Astrocyte (in vitro differentiated cells and primary cell): ENCODE measurements around the gene PPP1R16B. TPM values are rescaled to one million over a fixed set of nuclear protein-coding genes. Genes with fewer than 3 reads are reported as not detected.

Experiments
- DNase-seq: peaks from one replicate; pipeline ENCODE4 v3.0.0-alpha.2; 2010; ENCODE audit warnings: low read depth
- FAIRE-seq: peaks from 2 replicates; lab custom pipeline; 2011; peaks lifted over from hg19 to GRCh38; lab: Jason Lieb, UNC
- H2AFZ ChIP-seq: 2 replicates; pipeline ENCODE4 v1.6.0; 2012; ENCODE audit warnings: low read depth, low read length, inconsistent platforms
- H3K27ac ChIP-seq: 2 replicates; pipeline ENCODE4 v1.5.1; 2011; ENCODE audit warnings: low read depth, low read length, inconsistent platforms
- H3K27me3 ChIP-seq: 2 replicates; pipeline ENCODE4 v1.6.0; 2011; ENCODE audit warnings: low read length, inconsistent platforms; ENCODE audit not compliant: insufficient read depth
- H3K36me3 ChIP-seq: 2 replicates; pipeline ENCODE4 v1.5.1; 2011; ENCODE audit warnings: low read length, inconsistent platforms; ENCODE audit not compliant: insufficient read depth
- H3K4me1 ChIP-seq: 2 replicates; pipeline ENCODE4 v1.5.1; 2011; ENCODE audit warnings: low read length, inconsistent platforms; ENCODE audit not compliant: insufficient read depth
- H3K4me2 ChIP-seq: 2 replicates; pipeline ENCODE4 v1.6.0; 2012; ENCODE audit warnings: low read length, inconsistent platforms
- H3K4me3 ChIP-seq: 2 replicates; pipeline ENCODE4 v1.5.1; 2011; ENCODE audit warnings: low read depth, mild to moderate bottlenecking, low read length, inconsistent platforms; ENCODE audit not compliant: insufficient read depth
- H3K79me2 ChIP-seq: 2 replicates; pipeline ENCODE4 v1.6.0; 2012; ENCODE audit warnings: mild to moderate bottlenecking, low read length, inconsistent platforms; ENCODE audit not compliant: insufficient read depth
- H3K9ac ChIP-seq: 2 replicates; pipeline ENCODE4 v1.6.0; 2012; ENCODE audit warnings: mild to moderate bottlenecking, low read length, inconsistent platforms
- H3K9me3 ChIP-seq: 2 replicates; pipeline ENCODE4 v1.5.1; 2012; ENCODE audit warnings: low read depth, mild to moderate bottlenecking, low read length, inconsistent platforms; ENCODE audit not compliant: insufficient read depth
- H4K20me1 ChIP-seq: 2 replicates; pipeline ENCODE4 v1.6.0; 2012; ENCODE audit warnings: low read length, inconsistent platforms; ENCODE audit not compliant: insufficient read depth
- H3K27ac Mint-ChIP-seq: one replicate; pipeline ENCODE4 v1.8.0; 2021; ENCODE audit warnings: mild to moderate bottlenecking, mixed read lengths; ENCODE audit not compliant: unreplicated experiment
- H3K27me3 Mint-ChIP-seq: one replicate; pipeline ENCODE4 v1.8.0; 2021; ENCODE audit warnings: low read depth, mixed read lengths; ENCODE audit not compliant: unreplicated experiment
- H3K36me3 Mint-ChIP-seq: one replicate; pipeline ENCODE4 v1.8.0; 2021; ENCODE audit warnings: low read depth, mixed read lengths; ENCODE audit not compliant: unreplicated experiment
- H3K4me1 Mint-ChIP-seq: one replicate; pipeline ENCODE4 v1.8.0; 2021; ENCODE audit warnings: low read depth, mixed read lengths; ENCODE audit not compliant: unreplicated experiment
- H3K4me3 Mint-ChIP-seq: one replicate; pipeline ENCODE4 v1.8.0; 2021; ENCODE audit warnings: mild to moderate bottlenecking, moderate library complexity, mixed read lengths; ENCODE audit not compliant: unreplicated experiment
- H3K9me3 Mint-ChIP-seq: one replicate; pipeline ENCODE4 v1.8.0; 2021; ENCODE audit warnings: mild to moderate bottlenecking, mixed read lengths; ENCODE audit not compliant: unreplicated experiment
- CTCF ChIP-seq: IDR thresholded peaks from 2 replicates; pipeline ENCODE4 v1.5.1; 2011; ENCODE audit warnings: low read depth, mild to moderate bottlenecking, inconsistent platforms, low read length, moderate library complexity; ENCODE audit not compliant: insufficient read depth
- EZH2 ChIP-seq: IDR thresholded peaks from 2 replicates; pipeline ENCODE4 v1.6.1; 2012; ENCODE audit warnings: mild to moderate bottlenecking, low read length, inconsistent platforms; ENCODE audit not compliant: insufficient read depth
- total RNA-seq: library from RNA; stranded (reverse); gene quantifications from 2 replicates; pipeline ENCODE4 v1.2.1, GENCODE V29; 2021

The PPP1R16B gene
- total RNA-seq, 1 donor from 2014 or later = 0.68 TPM

GRCh38 chr20:38760978-38761377 is 44.5 kb upstream of the PPP1R16B start:
- Mint-ChIP-seq H3K4me3 (no peak overlapping the region), H3K27me3 (peaks cover 3% of the 10 kb centered on the region), H3K9me3 (no peaks in the 10 kb centered on the region), H3K36me3 (peaks cover 29% of the 10 kb centered on the region), H3K27ac (no peak overlapping the region), H3K4me1 (peaks cover 9% of the 10 kb centered on the region)
- H3K79me2 ChIP-seq = no peaks in the 10 kb centered on the region
- no peak overlapping the region for H3K4me3 ChIP-seq
- no peak overlapping the region for H3K4me2 ChIP-seq
- H3K9me3 ChIP-seq = no peaks in the 10 kb centered on the region
- FAIRE-seq = no peak
- no peak overlapping the region for H3K9ac ChIP-seq
- no peak for TF ChIP-seq CTCF
- no peak for TF ChIP-seq EZH2
- no peak for DNase-seq
- peaks cover 15% of the 10 kb centered on the region for H3K4me1 ChIP-seq
- peaks cover 19% of the 10 kb centered on the region for H3K36me3 ChIP-seq
- H3K27me3 ChIP-seq = no peaks in the 10 kb centered on the region
- peaks cover 9% of the 10 kb centered on the region for H4K20me1 ChIP-seq
- H3K27ac ChIP-seq = no peak overlapping the region
- no peak overlapping the region for H2AFZ ChIP-seq

- Histone ChIP-seq H3K9me3 (no peaks in the 10 kb centered on the region), H3K36me3 (peaks cover 23% of the 10 kb centered on the region), H3K27me3 (no peaks in the 10 kb centered on the region), H3K4me3 (no peak overlapping the region), H2AFZ (no peak overlapping the region), H3K4me1 (peaks cover 15% of the 10 kb centered on the region), H3K9ac (no peak overlapping the region), H3K27ac (no peak overlapping the region), H4K20me1 (peaks cover 9% of the 10 kb centered on the region), H3K79me2 (no peaks in the 10 kb centered on the region), H3K4me2 (no peak overlapping the region)
- FAIRE-seq (no peak), DNase-seq (no peak)
- Mint-ChIP-seq H3K9me3 (no peaks in the 10 kb centered on the region), H3K4me1 (peaks cover 9% of the 10 kb centered on the region), H3K27me3 (peaks cover 3% of the 10 kb centered on the region), H3K36me3 (peaks cover 26% of the 10 kb centered on the region), H3K4me3 (no peak overlapping the region), H3K27ac (no peak overlapping the region)
- no peak for TF ChIP-seq CTCF
- TF ChIP-seq EZH2 = no peak
Observed at GRCh38 chr20:38762174-38762573, 43.3 kb upstream of the PPP1R16B start.

GRCh38 chr20:38763616-38764015 is 41.9 kb upstream of the PPP1R16B start:
- Histone ChIP-seq H2AFZ (no peak overlapping the region), H3K9me3 (no peaks in the 10 kb centered on the region), H3K36me3 (peaks cover 23% of the 10 kb centered on the region), H3K9ac (no peak overlapping the region), H3K27me3 (no peaks in the 10 kb centered on the region), H3K4me3 (no peak overlapping the region), H3K27ac (no peak overlapping the region), H3K4me1 (peaks cover 15% of the 10 kb centered on the region), H3K79me2 (no peaks in the 10 kb centered on the region), H4K20me1 (peaks cover 9% of the 10 kb centered on the region), H3K4me2 (no peak overlapping the region)
- H3K36me3 Mint-ChIP-seq = peaks cover 26% of the 10 kb centered on the region
- DNase-seq = no peak
- TF ChIP-seq CTCF (no peak), EZH2 (no peak)
- H3K27ac Mint-ChIP-seq = no peak overlapping the region
- peaks cover 9% of the 10 kb centered on the region for H3K4me1 Mint-ChIP-seq
- no peak overlapping the region for H3K4me3 Mint-ChIP-seq
- no peak for FAIRE-seq
- peaks cover 3% of the 10 kb centered on the region for H3K27me3 Mint-ChIP-seq
- H3K9me3 Mint-ChIP-seq = no peaks in the 10 kb centered on the region
